HG03108 (cell line): ENCODE results near the gene SQSTM1.
A peak's percentile ranks its signal among the peaks of the same experiment; 100 is the strongest.
"Not testable (repeated sequence)": the region's sequence is repeated elsewhere in the genome, so short reads cannot be mapped to it uniquely, and the experiment has no call there.

Experiments
- ATAC-seq: cut with Tn5 transposase; IDR thresholded peaks from one replicate; pipeline ENCODE4 v1.9.1; 2021; ENCODE audit warnings: moderate library complexity; ENCODE audit not compliant: unreplicated experiment

The SQSTM1 gene

DNA sequence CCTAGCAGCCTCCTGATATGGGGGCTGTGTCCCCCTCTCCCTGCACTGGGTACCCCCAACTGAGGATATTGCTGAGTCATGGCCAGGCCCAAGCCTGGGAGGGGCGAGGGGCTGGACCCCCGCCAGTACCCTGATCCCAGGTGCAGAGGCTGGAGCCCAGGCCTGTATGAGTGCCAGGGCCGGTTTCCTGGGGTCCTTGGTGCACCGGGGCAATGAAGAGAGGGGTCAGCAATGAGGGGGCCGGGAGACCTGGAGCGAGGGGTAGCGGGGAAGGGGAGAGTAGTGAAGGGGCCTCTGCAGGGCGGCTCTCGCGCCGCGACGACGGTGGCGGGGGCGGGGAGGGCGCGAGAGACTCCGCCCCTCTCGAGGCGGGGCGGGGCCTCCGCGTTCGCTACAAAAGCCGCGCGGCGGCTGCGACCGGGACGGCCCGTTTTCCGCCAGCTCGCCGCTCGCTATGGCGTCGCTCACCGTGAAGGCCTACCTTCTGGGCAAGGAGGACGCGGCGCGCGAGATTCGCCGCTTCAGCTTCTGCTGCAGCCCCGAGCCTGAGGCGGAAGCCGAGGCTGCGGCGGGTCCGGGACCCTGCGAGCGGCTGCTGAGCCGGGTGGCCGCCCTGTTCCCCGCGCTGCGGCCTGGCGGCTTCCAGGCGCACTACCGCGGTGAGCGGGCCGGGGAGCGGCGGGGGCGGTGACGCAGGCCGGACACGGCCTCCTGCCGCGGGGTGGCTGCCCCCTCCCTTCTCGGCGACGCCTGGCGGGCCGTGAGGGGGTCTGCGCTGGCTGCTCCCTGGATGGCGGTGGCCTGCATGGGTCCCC, at the start of gene SQSTM1:
TSS of gene SQSTM1 (plus strand) at position 423 of the 815 bp plus-strand sequence. CDS start at position 455, 32 bp downstream.
- peak; percentile 32 for ATAC-seq

GRCh38 chr5:179771311-179771895, 49.3 kb upstream of the SQSTM1 start:
- no peak for ATAC-seq

GRCh38 chr5:179772351-179772750, 48.4 kb upstream of the SQSTM1 start:
- no peak for ATAC-seq

- no peak for ATAC-seq
These were observed 47.0 kb upstream of the SQSTM1 start for GRCh38 chr5:179773686-179774040.

DNA sequence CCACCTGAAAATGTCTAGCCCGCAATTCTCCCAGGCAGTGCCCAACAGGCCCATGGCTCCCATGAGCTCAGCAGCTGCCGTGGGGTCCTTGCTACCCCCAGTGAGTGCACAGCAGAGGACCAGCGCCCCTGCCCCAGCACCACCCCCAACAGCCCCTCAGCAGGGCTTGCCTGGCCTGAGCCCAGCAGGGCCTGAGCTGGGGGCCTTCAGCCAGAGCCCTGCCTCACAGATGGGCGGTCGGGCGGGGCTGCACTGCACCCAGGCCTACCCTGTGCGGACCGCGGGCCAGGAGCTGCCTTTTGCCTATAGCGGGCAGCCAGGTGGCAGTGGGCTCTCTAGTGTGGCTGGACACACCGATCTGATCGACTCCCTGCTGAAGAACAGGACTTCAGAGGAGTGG, 46.3 kb upstream of the SQSTM1 start:
- no peak for ATAC-seq

GRCh38 chr5:179776411-179776938, 44.2 kb upstream of the SQSTM1 start:
- ATAC-seq, result no peak

- ATAC-seq, result no peak
These were observed 43.2 kb upstream of the SQSTM1 start for GRCh38 chr5:179777456-179777855.

DNA sequence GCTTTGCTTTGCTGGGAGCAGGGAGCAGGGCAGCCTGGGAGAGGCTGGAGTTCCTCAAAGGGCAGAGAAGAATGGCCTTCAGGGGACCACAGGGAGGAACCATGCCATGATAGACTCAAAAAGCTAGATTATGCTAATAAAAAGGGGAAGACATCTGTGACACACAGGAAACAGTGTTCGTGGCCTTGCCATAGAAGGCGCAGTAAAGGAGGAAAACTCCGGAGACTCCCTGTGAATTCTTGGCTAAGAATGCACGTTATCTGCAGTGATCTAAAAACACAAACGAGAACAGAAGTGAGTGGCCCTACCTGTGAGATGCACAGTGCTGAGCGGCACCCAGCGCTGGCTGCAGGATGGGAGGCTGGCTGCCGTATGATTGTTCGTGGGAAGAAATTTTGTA, 42.8 kb upstream of the SQSTM1 start:
- no peak for ATAC-seq

- ATAC-seq, result no peak
These were observed 42.1 kb upstream of the SQSTM1 start for GRCh38 chr5:179778591-179778990.

- no peak for ATAC-seq
These were observed 40.9 kb upstream of the SQSTM1 start for GRCh38 chr5:179779826-179780225.

GRCh38 chr5:179780362-179780761, 40.3 kb upstream of the SQSTM1 start:
- ATAC-seq, result no peak

- ATAC-seq, result no peak
These were observed 38.9 kb upstream of the SQSTM1 start for GRCh38 chr5:179781846-179782245.

- no peak for ATAC-seq
These were observed 37.6 kb upstream of the SQSTM1 start for GRCh38 chr5:179783128-179783527.

- no peak for ATAC-seq
These were observed 33.8 kb upstream of the SQSTM1 start for GRCh38 chr5:179786861-179787260.

DNA sequence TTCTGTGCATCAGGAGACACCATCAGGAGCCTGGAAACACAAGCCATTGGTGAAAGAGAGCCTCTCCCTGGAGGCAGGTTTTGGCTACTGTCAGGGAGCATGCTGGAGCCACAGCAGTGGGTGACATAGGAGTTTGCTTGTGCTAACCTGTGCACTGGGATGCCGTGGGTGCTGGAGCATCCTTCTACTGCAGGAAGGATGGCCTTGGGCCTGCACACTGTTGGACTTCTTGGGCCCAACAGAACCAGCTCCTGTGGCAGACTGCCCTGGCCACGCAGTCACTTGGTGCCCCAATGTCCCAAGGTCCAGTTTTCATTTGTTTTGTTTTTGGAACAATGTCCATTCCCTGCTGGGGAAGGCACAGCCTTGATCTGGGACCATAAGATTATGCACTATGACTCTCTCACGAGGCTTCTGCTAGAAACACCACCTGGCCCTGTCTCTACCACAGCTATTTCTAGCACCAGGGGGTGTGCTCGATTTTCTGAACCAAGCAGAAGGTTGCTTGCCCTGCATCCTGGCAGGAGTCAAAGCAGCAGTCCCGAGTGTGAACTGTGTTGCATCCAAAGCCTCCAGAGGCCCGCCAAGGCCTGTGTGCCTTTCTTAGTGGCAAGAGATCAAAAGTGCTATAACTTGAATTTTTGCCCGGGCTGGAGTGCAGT, 32.4 kb upstream of the SQSTM1 start:
- no peak for ATAC-seq

- ATAC-seq, result not testable (repeated sequence)
These were observed 31.4 kb upstream of the SQSTM1 start for GRCh38 chr5:179789278-179789677.

DNA sequence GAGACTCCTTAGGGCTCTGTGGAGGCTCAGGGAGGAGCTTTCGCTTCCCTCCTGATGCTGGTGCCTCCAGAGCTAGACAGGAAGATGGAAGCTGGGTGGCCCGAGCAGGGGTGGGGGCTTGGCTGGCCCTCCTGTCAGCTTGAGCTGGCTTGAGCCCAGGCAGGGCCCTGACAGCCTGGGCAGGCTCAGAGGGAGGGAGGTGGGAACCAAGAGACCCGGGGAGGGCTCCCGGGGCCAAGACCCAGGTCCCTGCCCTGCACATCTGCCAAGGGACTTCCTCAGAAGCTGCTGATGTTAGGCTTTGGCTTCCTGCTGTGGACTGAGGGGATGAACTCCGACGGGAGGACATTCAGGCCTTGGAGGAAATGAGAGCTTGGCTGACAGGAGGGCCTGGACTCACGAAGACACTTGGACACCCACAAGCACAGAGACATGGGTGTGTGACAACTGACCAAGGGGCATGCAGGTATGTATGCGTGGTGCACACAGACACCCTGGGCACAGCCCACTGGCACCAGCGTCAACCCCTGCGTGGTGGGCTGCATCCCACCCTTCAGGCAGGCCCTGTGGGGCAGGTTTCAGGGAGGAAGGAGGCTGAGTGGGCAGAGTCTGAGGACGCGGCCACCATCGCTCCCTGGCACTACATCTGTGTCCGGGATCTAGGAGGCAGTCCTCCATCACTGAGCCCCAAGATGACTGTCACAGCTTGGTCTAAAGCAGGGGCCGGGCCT, 28.7 kb upstream of the SQSTM1 start:
- ATAC-seq, result no peak

- ATAC-seq, result no peak
These were observed 27.9 kb upstream of the SQSTM1 start for GRCh38 chr5:179792612-179793467.

DNA sequence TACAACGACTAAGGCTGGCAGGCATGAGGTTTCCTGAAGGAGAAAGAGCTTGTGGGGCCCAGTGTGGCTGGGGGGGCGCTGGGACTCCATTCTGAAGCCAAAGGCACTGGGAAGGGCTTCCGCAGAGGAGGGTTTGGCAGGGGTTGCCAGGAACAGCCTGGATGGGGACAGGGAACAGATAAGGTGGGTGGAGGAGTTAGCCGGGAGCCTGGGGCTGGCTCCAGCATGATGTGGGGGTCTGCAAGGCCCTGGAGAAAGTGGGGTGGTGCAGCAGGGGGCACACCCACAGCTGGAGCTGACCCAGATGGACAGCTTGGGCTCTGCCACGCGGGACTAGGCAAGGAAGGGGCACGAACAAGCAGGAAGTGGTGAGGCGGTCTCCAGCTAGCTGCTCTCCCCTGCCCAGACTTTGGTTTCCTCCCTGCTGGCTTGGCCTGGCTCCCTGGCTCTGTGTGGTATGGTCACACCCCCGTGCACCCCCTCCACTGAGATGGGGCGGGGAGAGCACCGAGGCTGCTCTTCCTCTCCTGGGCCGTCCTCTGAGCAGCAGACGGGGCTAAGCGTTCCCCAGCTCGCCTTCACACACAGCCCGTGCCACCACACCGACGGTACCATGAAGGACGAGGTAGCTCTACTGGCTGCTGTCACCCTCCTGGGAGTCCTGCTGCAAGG, 27.1 kb upstream of the SQSTM1 start, which contains the start of gene LTC4S:
TSS of gene LTC4S (plus strand) at position 519 of the 672 bp plus-strand sequence. CDS start at position 614, 95 bp downstream.
- ATAC-seq, result peak; percentile 41
